Epithelial cell of proximal tubule (primary cell): ENCODE measurements around the gene TARS2. TPM values are rescaled to one million over a fixed set of nuclear protein-coding genes. Genes with fewer than 3 reads are reported as not detected.

ENCODE experiments used
- DNase-seq: peaks from one replicate; pipeline ENCODE4 v3.0.0-alpha.2; 2011; ENCODE audit warnings: low read depth
- H3K4me3 ChIP-seq: 2 replicates; pipeline ENCODE4 v1.5.1; 2011; ENCODE audit warnings: low read depth, mild to moderate bottlenecking, low read length
- CTCF ChIP-seq: conservative IDR thresholded peaks from 2 replicates; pipeline ENCODE4 v1.5.1; 2012; ENCODE audit warnings: low read depth, mild to moderate bottlenecking, low read length
- total RNA-seq: library from RNA; depleted of rRNA; stranded (reverse); fragments of >200 nt; gene quantifications from 2 replicates; pipeline ENCODE4 v1.2.3, GENCODE V29; 2015

Gene TARS2
- total RNA-seq, 1 donor from 2014 or later, result 20.5 TPM

GRCh38 chr1:150469291-150469690, 17.9 kb upstream of the TARS2 start:
- DNase-seq, result no peak
- no peak overlapping the region for H3K4me3 ChIP-seq
- TF ChIP-seq CTCF, result no peak

GRCh38 chr1:150472601-150473200, 14.5 kb upstream of the TARS2 start:
- TF ChIP-seq CTCF, result no peak
- DNase-seq, result no peak
- H3K4me3 ChIP-seq, result no peak overlapping the region

GRCh38 chr1:150473659-150474058, 13.6 kb upstream of the TARS2 start:
- H3K4me3 ChIP-seq, result no peak overlapping the region
- no peak for DNase-seq
- TF ChIP-seq CTCF, result no peak

- no peak for DNase-seq
- no peak overlapping the region for H3K4me3 ChIP-seq
- no peak for TF ChIP-seq CTCF
Observed at GRCh38 chr1:150474869-150475268, 12.3 kb upstream of the TARS2 start.

- no peak for TF ChIP-seq CTCF
- no peak overlapping the region for H3K4me3 ChIP-seq
- no peak for DNase-seq
Observed at GRCh38 chr1:150476754-150477153, 10.5 kb upstream of the TARS2 start.

- TF ChIP-seq CTCF, result no peak
- no peak overlapping the region for H3K4me3 ChIP-seq
Observed at GRCh38 chr1:150477320-150477719, 9.9 kb upstream of the TARS2 start.

GRCh38 chr1:150477733-150478132, 9.5 kb upstream of the TARS2 start:
- no peak for TF ChIP-seq CTCF
- no peak for DNase-seq
- no peak overlapping the region for H3K4me3 ChIP-seq

More at GRCh38 chr1:150477320-150477719, 9.9 kb upstream of the TARS2 start:
- no peak for DNase-seq
